ENCODE measurements around the gene SPTLC1.

- TF ChIP-seq POLR2A (IDR thresholded peaks at IDR 0.05; ENCODE audit: low read depth, low read length), result no peak
- TF ChIP-seq POLR2AphosphoS5 (IDR thresholded peaks at IDR 0.05; ENCODE audit: low read depth, low read length), result no peak
- no peak for TF ChIP-seq TAF1 (IDR thresholded peaks at IDR 0.05; ENCODE audit: borderline replicate concordance, low read depth, low read length)
Observed at GRCh38 chr9:92055624-92056023, 59.6 kb downstream of the SPTLC1 start.
